K562 (cell line): ENCODE data around the gene NR3C2. TPM values are rescaled to one million over a fixed set of nuclear protein-coding genes. Genes with fewer than 3 reads are reported as not detected.

Source experiments
- ATAC-seq: fragments of 200-7000 bp; cut with Tn5 transposase; 3 replicates; pipeline ENCODE4 v1.9.1; 2020; ENCODE audit warnings: moderate library complexity
- BruUV-seq: library from RNA; stranded (reverse); fragments of 400-500 nt; replicated peaks from 2 replicates; lab custom pipeline; 2021; lab: Mats Ljungman, UMichigan
- CTCF ChIA-PET: fragments of 300-600 bp; formaldehyde crosslinking; extraction: SDS; loops from one replicate; lab custom pipeline; 2021; ENCODE audit warnings: low intra/inter-chr PET ratio; lab: Yijun Ruan, JAX
- POLR2A ChIA-PET: fragments of 300-600, 350-650 bp; sonication (Branson Sonifier 250); formaldehyde crosslinking; extraction: SDS; loops from one replicate; lab custom pipeline; 2021; ENCODE audit warnings: antibody characterized with exemption, inconsistent platforms; lab: Yijun Ruan, JAX
- DNase-seq, 4 experiments: peaks; one replicate each; pipeline versions ENCODE4 v3.0.0 to v3.0.0-alpha.2; 2011 to 2018; ENCODE audit warnings: low spot score in 3 of 4, mixed read lengths in 3 of 4; ENCODE audit errors: extremely low read depth in 1 of 4
- FAIRE-seq: peaks from 2 replicates; lab custom pipeline; 2011; peaks lifted over from hg19 to GRCh38; lab: Jason Lieb, UNC
- H2AFZ ChIP-seq: 2 replicates; pipeline ENCODE4 v1.6.0; 2011; ENCODE audit warnings: low read depth, low read length, control low read depth, inconsistent platforms
- H3K27ac ChIP-seq: fragments of 200-600 bp; 3 replicates; pipeline ENCODE4 v1.8.0; 2011; ENCODE audit warnings: low read depth, mild to moderate bottlenecking, control low read depth, inconsistent platforms, low read length, moderate library complexity, mixed read lengths; ENCODE audit errors: extremely low read depth
- H3K27me3 ChIP-seq, 2 experiments: fragments of 300-600 bp in 1 of 2; 2 replicates in 1 of 2; 3 replicates in 1 of 2; pipeline versions ENCODE4 v1.6.0 to v1.8.0; 2011; ENCODE audit warnings: inconsistent platforms in 2 of 2, low read length in 2 of 2, mild to moderate bottlenecking in 1 of 2, mixed read lengths in 1 of 2, moderate library complexity in 1 of 2; ENCODE audit not compliant: control insufficient read depth in 2 of 2, insufficient read depth in 2 of 2
- H3K36me3 ChIP-seq: fragments of 300-600 bp; 3 replicates; pipeline ENCODE4 v1.8.0; 2011; ENCODE audit warnings: mild to moderate bottlenecking, low read length, inconsistent platforms; ENCODE audit not compliant: control insufficient read depth, insufficient read depth
- H3K4me1 ChIP-seq, 2 experiments: fragments of 200-600 bp in 1 of 2; replicated peaks in 1 of 2; 2 replicates in 1 of 2; 3 replicates in 1 of 2; pipeline versions ENCODE4 v1.5.1 to v1.8.0; 2011; ENCODE audit warnings: inconsistent platforms in 2 of 2, low read length in 2 of 2, mild to moderate bottlenecking in 1 of 2, mixed read lengths in 1 of 2, moderate library complexity in 1 of 2; ENCODE audit not compliant: control insufficient read depth in 2 of 2, insufficient read depth in 2 of 2
- H3K4me2 ChIP-seq: 2 replicates; pipeline ENCODE4 v1.6.1; 2011; ENCODE audit warnings: low read length, control low read depth, inconsistent platforms, mixed read lengths; ENCODE audit not compliant: insufficient read depth
- H3K4me3 ChIP-seq: fragments of 200-600 bp; sonication (generic), shearing (Covaris generic); 2 replicates; pipeline ENCODE4 v1.5.1; 2016; ENCODE audit warnings: control low read depth, inconsistent platforms
- H3K79me2 ChIP-seq: fragments of 200-600 bp; 3 replicates; pipeline ENCODE4 v1.8.0; 2011; ENCODE audit warnings: low read length, inconsistent platforms; ENCODE audit not compliant: control insufficient read depth, insufficient read depth
- H3K9ac ChIP-seq, 2 experiments: 2 replicates each; pipeline versions ENCODE4 v1.6.0 to v1.6.1; 2011; ENCODE audit warnings: low read depth in 2 of 2, low read length in 2 of 2, control low read depth in 1 of 2, inconsistent platforms in 1 of 2, mild to moderate bottlenecking in 1 of 2, mixed read lengths in 1 of 2; ENCODE audit not compliant: insufficient read depth in 1 of 2
- H3K9me1 ChIP-seq: one replicate; pipeline ENCODE4 v1.6.0; 2011; ENCODE audit warnings: inconsistent platforms, mild to moderate bottlenecking, low read length, moderate library complexity; ENCODE audit not compliant: control insufficient read depth, insufficient read depth
- H3K9me3 ChIP-seq: replicated peaks from 2 replicates; pipeline ENCODE4 v1.5.1; 2011; ENCODE audit warnings: low read depth, low read length, inconsistent platforms; ENCODE audit not compliant: control insufficient read depth, insufficient read depth
- H4K20me1 ChIP-seq: replicated peaks from 2 replicates; pipeline ENCODE4 v1.6.1; 2011; ENCODE audit warnings: low read length, inconsistent platforms, mixed read lengths; ENCODE audit not compliant: control insufficient read depth, insufficient read depth
- ARID1B ChIP-seq: fragments of 450-650 bp; IDR thresholded peaks from 2 replicates; pipeline ENCODE4 v1.6.1; 2016; ENCODE audit warnings: antibody characterized with exemption, mild to moderate bottlenecking, inconsistent platforms
- BACH1 ChIP-seq: fragments of 200-800 bp; sonication (Bioruptor generic); IDR thresholded peaks from 2 replicates; pipeline ENCODE4 v1.6.1; 2016; ENCODE audit warnings: missing genetic modification characterization, missing compliant biosample characterization
- ESRRB ChIP-seq: fragments of 250-450 bp; sonication (Bioruptor Pico); IDR thresholded peaks from 2 replicates; pipeline ENCODE4 v1.5.0; 2020; ENCODE audit warnings: mild to moderate bottlenecking, moderate library complexity, borderline replicate concordance
- NFE2 ChIP-seq: IDR thresholded peaks from 2 replicates; pipeline ENCODE4 v1.6.1; 2014; ENCODE audit warnings: antibody characterized with exemption, low read depth
- OTX1 ChIP-seq: fragments of 450-650 bp; formaldehyde crosslinking; IDR thresholded peaks from 2 replicates; pipeline ENCODE4 v1.4.0; 2022; ENCODE audit warnings: mild to moderate bottlenecking
- POLR2G ChIP-seq: fragments of 200-400 bp; formaldehyde crosslinking; IDR thresholded peaks from 2 replicates; pipeline ENCODE4 v1.6.1; 2017; ENCODE audit warnings: low read depth, mild to moderate bottlenecking, antibody characterized with exemption, low read length, moderate library complexity
- ZC3H11A ChIP-seq: IDR thresholded peaks from 2 replicates; pipeline ENCODE4 v1.6.1; 2012; ENCODE audit warnings: low read depth, low read length, improper control_type of control experiment
- ZNF280A ChIP-seq: fragments of 450-650 bp; IDR thresholded peaks from 2 replicates; pipeline ENCODE4 v1.6.1; 2018; ENCODE audit warnings: mild to moderate bottlenecking, low read depth; ENCODE audit not compliant: partially characterized antibody
- ZNF449 ChIP-seq: fragments of 250-450 bp; sonication (Bioruptor Pico); IDR thresholded peaks from 2 replicates; pipeline ENCODE4 v1.8.0; 2022; ENCODE audit warnings: moderate library complexity, mild to moderate bottlenecking, inconsistent platforms
- ZNF764 ChIP-seq: fragments of 250-450 bp; sonication (Bioruptor Pico); IDR thresholded peaks from 2 replicates; pipeline ENCODE4 v1.4.0; 2020; ENCODE audit warnings: low read depth, mild to moderate bottlenecking, moderate library complexity
- WGBS: fragments of 100-300 bp; shearing (Covaris generic); methylation state at CpG from one replicate; pipeline ENCODE4 v1.1.6; 2016; ENCODE audit warnings: low coverage, mixed read lengths; ENCODE audit not compliant: insufficient coverage; ENCODE audit errors: missing lambda C conversion rate; 5-methylcytosine and 5-hydroxymethylcytosine counted together
- in situ Hi-C: fragments of 300-500 bp; cut with MboI; formaldehyde crosslinking; loops from 4 replicates; pipeline ENCODE4 v1.15.0; 2018; ENCODE audit warnings: inconsistent platforms, mixed read lengths
- intact Hi-C: fragments of 100-400 bp; cut with micrococcal nuclease; formaldehyde crosslinking; loops from 2 replicates; pipeline ENCODE4 v1.14.2; 2022
- polyA plus RNA-seq, 8 experiments: library from polyadenylated mRNA; depleted of rRNA in 4 of 8; stranded (reverse) in 5 of 8; unstranded in 3 of 8; fragments of >200 nt; fragmentation: Nextera tagmentation in 2 of 8; fragmentation: Illumina TruSeq in 1 of 8; extraction: Ambion mirVana in 2 of 8; extraction: Trizol in 1 of 8; gene quantifications; 2 replicates each; pipeline versions ENCODE4 v1.2.1 to v1.2.3, GENCODE V29; 2011 to 2014; ENCODE audit warnings: inconsistent platforms in 1 of 8, missing spikeins in 1 of 8
- total RNA-seq, 7 experiments: library from RNA; depleted of rRNA in 6 of 7; stranded (reverse); fragments of >200 nt in 6 of 7; fragmentation: Illumina TruSeq in 2 of 7; extraction: Trizol in 2 of 7; gene quantifications; 2 replicates each; pipeline versions ENCODE4 v1.2.1 to v1.2.3, GENCODE V29; 2011 to 2021; ENCODE audit warnings: low replicate concordance in 1 of 7

The NR3C2 gene
- total and polyA plus RNA-seq, 9 of the 15 experiments (the other 6 are each of a cell fraction or from before 2014, with no cell fraction given), result 0.01 to 0.28 (median 0.16) TPM; not detected in 2

GRCh38 chr4:148268835-148269234 is 173.4 kb downstream of the NR3C2 start:
- in situ Hi-C loops, result no loop called here

GRCh38 chr4:148266921-148267320 is 175.3 kb downstream of the NR3C2 start:
- H3K27me3 ChIP-seq, result no peaks in the 10 kb centered on the region
- no peaks in the 10 kb centered on the region for H3K9me3 ChIP-seq
- ChIA-PET POLR2A (no interaction called here), CTCF (no interaction called here)
- H3K9me1 ChIP-seq, result no peaks in the 10 kb centered on the region
- H3K27ac ChIP-seq, result no peak overlapping the region
- no peaks in the 10 kb centered on the region for H4K20me1 ChIP-seq
- WGBS, result 0% methylated on average over 2 of the region's 2 CpGs
- no peaks in the 10 kb centered on the region for H3K4me1 ChIP-seq
- H3K79me2 ChIP-seq, result no peaks in the 10 kb centered on the region
- no peak overlapping the region for H3K4me2 ChIP-seq
- no TSS peak for BruUV-seq
- ATAC-seq (no peak), FAIRE-seq (no peak), DNase-seq (no peak)
- no peak overlapping the region for H3K4me3 ChIP-seq
- no peak overlapping the region for H3K9ac ChIP-seq
- H3K36me3 ChIP-seq, result no peaks in the 10 kb centered on the region
- no peak overlapping the region for H2AFZ ChIP-seq
- in situ Hi-C loops (no loop called here), intact Hi-C loops (no loop called here)
- TF ChIP-seq ZNF764 (CRISPR knock-in tag), result no peak
- no peak for TF ChIP-seq OTX1 (CRISPR knock-in tag)
- TF ChIP-seq ZC3H11A, result no peak
- no peak for TF ChIP-seq ARID1B
- TF ChIP-seq BACH1 (tag), result no peak
- TF ChIP-seq ESRRB, result no peak
- no peak for TF ChIP-seq NFE2
- no peak for TF ChIP-seq ZNF449
- TF ChIP-seq POLR2G, result no peak

More at GRCh38 chr4:148268835-148269234, 173.4 kb downstream of the NR3C2 start:
- ATAC-seq (no peak), FAIRE-seq (no peak), DNase-seq (no peak)
- CTCF ChIA-PET, result no interaction called here
- POLR2A ChIA-PET, result interaction anchor here (0.6 kb wide), 2 partner anchors 1063 to 1273 kb away, joined by 3 to 5 read pairs; no protein-coding TSS in a partner anchor
- no peak for TF ChIP-seq ZNF280A
- H3K27ac ChIP-seq, result no peak overlapping the region
- H3K9ac ChIP-seq, result no peak overlapping the region
- H4K20me1 ChIP-seq, result no peaks in the 10 kb centered on the region
- no peaks in the 10 kb centered on the region for H3K79me2 ChIP-seq
- no peak overlapping the region for H3K4me2 ChIP-seq
- no peaks in the 10 kb centered on the region for H3K36me3 ChIP-seq
- H3K27me3 ChIP-seq, result no peaks in the 10 kb centered on the region
- H3K9me3 ChIP-seq, result no peaks in the 10 kb centered on the region
- intact Hi-C loops, result no loop called here
- H3K9me1 ChIP-seq, result no peaks in the 10 kb centered on the region
- no peaks in the 10 kb centered on the region for H3K4me1 ChIP-seq
- 6% methylated on average over 3 of the region's 3 CpGs for WGBS
- no TSS peak for BruUV-seq
- no peak overlapping the region for H3K4me3 ChIP-seq
- H2AFZ ChIP-seq, result no peak overlapping the region
